Right renal pelvis (tissue), 4 donors: ENCODE data around the gene TPPP3. TPM values are rescaled to one million over a fixed set of nuclear protein-coding genes. Genes with fewer than 3 reads are reported as not detected.
A peak's percentile ranks its signal among the peaks of the same experiment; 100 is the strongest.
"Not testable (repeated sequence)": the region's sequence is repeated elsewhere in the genome, so short reads cannot be mapped to it uniquely, and the experiment has no call there.

Source experiments
- DNase-seq, 4 donors: peaks; one replicate each; pipeline ENCODE4 v3.0.0-alpha.2; 2013; ENCODE audit warnings: low read depth in 4 of 4, low spot score in 3 of 4, missing footprints in 1 of 4
- polyA plus RNA-seq, 4 donors: library from polyadenylated mRNA; unstranded; fragments of 120-200 nt; gene quantifications; one replicate each; pipeline ENCODE4 v1.2.1, GENCODE V29; 2013; ENCODE audit not compliant: insufficient read length in 4 of 4

The TPPP3 gene
- polyA plus RNA-seq, 4 donors: 51.7 to 75.7 (median 60.2) TPM

DNA sequence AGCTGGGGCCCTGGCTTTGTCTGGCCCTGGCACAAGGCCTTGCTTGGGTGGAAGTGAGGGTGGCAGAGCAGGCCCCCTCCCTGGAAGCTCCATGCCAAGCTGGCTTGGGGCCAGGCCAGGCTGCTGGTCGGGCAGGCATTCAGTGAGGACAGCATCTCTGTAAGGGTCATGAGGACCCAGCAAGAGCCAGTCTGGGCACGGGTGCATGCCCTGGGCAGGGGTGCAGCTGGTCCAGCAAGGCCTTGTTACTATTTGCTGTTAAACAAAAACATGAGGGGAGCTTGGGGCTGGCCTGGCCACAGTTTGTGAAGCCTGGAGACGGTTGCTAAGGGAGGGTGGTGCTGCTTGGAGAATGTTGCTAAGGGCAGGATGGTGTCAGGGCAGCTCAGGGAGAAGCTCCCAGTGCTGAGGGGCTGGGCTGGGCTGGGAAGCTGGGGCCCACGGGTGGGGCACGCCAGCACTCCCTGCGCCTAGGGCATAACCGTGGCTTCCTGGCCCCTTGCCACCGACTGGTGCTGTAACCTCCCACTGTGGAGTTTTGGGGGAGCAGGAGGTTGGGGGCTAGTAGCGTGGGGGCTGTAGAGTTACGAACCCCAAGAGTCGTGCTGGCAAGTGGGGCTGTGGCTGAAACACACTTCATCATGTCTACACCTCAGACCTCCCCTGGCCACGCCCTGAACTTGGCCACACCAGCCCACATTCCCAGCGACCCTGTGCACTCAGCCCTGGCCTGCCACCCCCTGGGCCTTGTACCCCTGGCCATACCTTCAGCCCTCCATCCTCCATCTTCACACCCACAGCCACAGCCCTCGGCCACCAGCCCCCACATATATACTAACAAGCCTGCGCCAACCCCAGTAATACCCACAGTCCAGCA lies 1.6 kb downstream of the TPPP3 start:
- DNase-seq: no peak

DNA sequence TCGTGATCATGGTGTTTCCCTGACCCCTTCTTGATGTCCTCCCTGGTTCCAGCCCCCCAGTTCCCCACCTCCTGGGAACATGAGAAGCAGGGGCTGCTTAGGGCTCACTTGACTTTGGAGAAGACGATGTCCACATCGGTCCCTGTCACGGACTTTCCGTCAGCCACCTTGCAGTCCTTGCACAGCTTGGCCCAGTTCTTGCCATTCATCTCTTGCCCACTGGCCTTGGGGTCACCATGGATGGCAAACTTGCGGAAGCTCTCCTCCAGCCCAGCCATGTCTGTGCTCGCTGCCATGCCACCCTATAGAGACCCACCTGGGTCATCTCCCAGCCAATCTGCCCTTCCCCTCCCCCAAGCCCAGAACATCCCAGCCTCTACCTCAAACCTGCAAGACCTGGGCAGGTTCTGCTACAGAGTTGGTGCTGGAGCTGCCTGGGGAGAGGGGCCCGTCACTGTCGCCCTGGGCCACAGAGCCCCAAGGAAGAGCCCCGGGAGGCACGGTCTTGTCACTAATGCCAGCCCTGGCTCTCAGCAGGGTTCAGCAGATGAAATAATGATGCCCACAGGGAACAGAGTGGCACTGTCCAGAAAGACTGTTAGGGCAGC lies 2.4 kb downstream of the TPPP3 start:
- DNase-seq: no peak

DNA sequence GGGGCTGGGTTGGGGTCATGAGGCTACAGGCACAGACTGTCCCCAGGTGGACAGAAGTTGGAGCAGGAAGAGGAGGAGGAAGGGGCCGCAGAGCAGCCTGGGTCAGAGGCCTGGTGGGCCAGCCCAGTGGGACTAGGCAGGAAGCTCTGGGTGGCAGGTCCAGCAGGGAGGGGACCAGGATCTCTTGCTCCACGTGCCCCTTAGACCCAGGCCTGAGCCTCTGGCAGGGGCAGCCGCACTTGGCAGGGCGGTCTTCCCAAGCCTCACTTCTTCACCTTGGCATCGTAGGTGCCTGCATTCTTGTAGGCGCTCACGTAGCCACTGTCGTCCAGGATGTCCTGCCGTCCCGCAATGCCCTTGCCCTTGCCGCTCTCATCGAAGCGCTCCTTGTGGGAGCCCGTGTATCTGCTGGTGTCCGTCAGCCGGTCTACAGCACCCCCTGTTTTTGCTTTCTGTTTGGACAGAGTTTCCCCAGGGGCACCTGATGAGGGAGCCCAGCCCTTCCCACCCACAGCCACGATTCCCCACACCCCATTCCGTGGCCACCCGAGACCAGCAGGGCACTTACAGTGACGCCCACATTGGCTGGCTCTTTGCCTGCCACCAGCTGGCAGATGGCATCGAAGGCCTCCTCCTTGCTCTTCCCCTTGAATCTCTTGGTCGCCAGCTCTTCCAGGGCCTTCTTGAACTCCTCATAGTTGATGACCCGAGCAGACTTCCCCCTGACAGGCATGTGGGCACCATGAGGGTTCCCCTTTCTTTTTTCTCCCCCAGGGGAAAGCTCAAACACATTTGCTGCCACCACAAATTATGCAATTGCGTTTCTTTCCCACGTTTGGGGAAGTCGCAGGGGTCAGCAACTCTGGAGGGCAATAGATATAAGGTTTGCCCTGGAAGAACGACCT lies 3.1 kb downstream of the TPPP3 start:
- no peak for DNase-seq

DNA sequence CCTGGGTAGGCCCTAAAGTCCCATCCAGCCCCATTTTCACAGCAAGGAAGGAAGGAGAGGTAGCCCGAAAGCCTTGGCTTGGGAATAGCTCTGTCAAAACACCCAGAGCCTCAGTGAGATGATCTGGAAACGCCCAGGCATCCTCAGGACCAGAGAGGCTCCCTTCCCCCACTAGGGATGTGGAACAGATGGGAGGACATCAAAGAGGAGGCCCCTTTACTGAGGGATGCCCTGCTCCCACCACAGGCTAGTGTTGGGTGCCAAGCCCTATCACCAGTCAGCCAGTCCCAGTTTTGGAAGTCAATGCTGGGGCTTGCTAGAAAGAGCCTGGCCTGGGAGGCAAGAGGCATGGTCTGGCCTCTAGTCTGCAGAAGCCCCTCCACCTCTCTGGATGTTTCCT lies 4.7 kb downstream of the TPPP3 start:
- no peak for DNase-seq

DNA sequence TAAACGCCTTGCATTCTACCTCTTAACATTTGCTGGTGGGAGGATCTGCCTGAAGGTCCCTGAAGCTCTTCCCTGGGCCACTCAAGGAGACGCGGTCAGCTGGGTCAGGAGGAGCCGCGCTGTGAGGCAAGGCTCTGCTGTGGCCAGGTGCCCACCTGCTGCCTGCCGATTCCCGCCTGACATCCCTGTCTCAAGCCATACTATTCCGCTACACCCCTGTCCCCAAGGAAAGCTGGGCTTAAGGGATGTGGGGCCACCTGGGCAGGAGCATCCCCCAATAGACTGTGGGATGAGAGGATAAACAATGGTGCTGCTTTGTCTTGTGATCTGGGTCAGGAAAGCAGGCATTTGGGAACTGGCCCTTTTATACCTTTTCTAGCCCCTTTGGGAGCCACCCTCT lies 5.1 kb downstream of the TPPP3 start:
- DNase-seq: no peak

DNA sequence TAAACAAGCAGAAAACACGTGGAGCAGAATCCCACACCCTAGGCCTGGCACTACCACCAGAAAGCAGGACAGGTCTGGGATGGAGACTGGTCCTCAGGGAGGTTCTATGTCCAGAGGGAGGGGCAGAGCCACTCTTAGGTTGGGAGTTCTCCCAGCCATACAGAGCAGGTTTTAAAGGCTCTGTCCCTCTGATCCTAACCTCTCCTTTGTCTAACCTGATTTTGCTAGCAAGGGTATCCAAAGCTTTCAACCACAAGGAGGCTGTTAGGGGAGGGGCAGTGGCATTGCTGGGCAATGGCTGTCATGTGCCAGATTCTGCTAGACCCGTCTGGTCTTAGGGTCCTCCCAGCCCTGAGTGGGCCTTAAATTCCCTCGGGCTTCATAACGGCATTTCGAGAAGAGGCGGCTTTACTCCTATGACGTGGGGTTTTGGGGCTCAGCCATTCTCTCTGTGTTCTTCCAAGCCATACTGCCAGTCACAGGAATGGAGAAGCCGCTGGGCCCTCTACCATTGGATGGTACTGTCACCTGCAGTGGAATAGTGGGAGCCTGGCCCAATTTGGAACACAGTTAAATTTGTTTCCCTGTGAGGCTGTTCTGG lies 5.7 kb downstream of the TPPP3 start:
- DNase-seq: no peak

DNA sequence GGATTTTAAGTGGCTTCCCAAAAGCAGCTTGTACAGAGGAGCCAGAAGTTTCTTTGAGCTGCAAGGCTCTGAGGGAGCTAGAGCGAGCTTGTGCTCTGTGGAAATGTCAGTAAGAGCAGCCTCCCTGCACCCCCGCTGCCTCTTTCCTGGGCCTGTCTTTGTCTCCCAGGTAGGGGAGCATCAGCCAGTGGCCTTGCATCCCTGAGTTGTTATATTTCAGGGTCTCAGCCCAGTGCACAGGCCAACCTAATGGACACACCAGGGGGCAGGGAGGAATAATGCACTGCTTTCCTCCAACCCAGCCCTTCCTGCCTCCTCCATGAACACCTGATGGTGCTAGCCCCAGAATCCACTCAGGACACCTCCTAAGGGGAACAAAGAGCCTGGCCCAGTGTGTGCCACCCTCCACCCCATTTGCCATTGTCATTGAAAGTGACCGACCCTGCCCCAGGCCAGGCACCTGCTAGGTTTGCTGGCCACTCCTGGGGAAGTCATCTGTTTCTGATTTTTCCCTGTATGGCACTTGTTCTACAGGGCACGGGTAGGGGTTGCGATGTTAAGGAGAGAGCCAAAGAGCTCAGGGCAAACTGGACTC lies 6.3 kb downstream of the TPPP3 start:
- no peak for DNase-seq

DNA sequence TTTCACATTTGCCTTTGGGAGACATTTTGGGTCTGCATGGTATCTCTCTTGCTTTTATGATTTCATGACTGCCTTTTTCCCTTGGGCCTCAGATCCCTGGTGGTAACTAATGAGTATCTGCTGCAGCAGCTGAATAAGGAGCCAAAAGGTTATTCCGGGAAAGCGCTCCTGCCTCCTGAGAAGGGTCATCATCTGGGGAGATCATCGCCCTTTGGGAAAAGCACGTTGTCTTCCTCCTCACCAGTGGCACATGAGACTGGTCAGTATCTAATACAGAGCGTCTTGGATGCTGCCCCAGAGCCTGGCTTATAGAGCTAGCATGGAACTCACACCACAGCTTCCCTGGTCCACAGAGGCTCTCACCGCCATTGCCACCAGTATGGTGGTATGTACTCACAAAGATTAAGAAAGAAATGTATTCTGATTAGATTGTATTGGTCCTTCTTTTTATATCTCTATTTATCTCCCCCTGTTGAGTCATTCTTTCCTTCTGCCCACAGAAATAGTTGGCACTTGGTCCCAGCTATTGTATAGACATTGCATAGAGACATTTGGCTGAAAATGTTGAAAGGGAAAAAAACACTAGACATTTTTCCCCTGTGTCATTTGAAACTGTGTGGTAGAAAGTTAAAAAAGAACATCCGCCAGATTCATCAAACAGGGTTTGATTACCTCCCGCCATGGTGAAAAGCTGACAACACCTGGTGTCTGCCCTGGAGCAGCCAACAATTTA lies 8.4 kb downstream of the TPPP3 start:
- no peak for DNase-seq

DNA sequence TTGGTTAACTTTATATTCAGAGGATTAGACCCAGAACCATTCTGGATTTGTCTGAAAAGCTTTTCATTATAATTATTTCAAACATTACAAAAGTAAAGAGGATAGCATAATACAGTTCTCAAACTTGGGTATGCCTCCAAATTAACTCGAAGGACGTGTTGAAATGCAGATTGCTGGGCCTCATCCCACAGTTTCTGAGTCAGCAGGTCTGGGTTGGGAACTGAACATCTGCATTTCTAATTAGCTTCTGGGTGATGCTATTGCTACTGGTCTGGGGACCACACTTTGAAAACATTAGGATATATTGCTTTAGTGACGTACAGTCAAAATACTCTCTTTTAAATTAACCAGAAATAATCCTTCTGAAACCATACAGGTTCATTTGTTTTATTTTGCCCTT lies 10.0 kb downstream of the TPPP3 start:
- DNase-seq: no peak

DNA sequence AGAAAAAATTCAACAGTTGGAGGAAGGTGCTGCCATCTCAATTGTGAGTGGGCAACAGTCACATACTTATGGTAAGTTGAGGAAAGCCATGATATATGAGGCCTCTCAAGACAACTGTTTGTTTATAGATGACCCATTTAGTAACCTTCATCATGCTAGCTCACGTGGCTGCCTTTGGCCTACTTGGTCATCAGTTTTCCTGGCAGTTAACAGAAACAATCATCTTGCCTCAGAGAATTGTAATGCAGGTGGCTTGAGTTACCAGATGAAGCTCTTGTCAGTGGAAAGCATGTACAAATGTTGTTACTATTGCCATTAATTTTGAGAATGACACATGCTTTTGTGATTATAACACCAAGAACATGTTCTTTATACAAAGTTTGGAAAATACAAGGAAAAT lies 14.7 kb downstream of the TPPP3 start:
- DNase-seq: no peak

DNA sequence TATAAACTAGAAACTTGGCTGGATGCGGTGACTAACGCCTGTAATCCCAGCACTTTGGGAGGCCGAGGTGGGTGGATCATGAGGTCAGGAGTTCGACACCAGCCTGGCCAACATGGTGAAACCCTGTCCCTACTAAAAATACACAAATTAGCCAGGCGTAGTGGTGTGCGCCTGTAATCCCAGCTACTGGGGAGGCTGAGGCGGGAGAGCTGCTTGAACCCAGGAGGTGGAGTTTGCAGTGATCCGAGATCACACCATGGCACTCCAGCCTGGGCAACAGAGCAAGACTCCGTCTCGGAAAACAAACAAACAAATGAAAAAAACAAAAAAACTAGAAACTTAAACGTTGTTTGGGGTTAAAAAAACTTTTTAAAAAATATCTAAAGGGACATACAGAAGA lies 17.3 kb downstream of the TPPP3 start:
- not testable (repeated sequence) for DNase-seq

DNA sequence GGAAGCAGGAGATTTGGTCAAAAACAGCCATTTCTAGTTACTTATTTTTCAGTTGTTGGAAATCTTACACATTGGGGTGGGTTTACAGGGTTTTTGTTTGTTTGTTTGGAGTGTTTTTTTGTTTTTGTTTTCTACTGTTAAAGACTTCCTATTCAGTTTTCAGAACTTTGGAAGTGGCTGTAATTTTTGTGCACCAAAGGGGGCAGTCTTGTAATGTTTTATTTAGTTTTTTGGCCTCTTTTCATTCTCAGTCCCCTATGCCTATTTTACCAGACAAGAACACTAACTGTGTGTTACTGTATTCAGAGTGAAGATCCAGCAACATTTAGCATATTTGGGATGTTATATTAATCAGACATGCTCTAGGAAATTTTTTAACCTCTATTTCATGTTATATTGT lies 20.6 kb downstream of the TPPP3 start:
- no peak for DNase-seq

DNA sequence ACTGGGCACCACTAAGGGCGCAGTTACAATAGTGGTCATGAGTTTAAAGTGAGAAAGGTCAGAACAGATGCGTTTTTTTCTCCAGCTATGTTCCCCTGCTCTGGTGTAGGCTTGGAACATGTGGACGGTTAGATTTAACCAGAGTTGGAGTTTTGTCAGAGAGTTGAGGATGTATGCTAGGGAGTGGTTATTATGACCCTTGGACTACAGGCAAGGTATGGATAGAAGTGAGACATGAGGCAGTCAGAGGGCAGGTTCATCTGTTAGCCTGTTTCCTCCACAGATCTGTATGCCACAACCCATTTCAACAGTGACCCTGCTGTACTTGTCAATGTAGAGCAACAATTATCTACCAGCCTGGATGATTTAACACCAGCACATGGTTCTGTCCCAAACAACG lies 22.6 kb downstream of the TPPP3 start:
- DNase-seq: no peak

DNA sequence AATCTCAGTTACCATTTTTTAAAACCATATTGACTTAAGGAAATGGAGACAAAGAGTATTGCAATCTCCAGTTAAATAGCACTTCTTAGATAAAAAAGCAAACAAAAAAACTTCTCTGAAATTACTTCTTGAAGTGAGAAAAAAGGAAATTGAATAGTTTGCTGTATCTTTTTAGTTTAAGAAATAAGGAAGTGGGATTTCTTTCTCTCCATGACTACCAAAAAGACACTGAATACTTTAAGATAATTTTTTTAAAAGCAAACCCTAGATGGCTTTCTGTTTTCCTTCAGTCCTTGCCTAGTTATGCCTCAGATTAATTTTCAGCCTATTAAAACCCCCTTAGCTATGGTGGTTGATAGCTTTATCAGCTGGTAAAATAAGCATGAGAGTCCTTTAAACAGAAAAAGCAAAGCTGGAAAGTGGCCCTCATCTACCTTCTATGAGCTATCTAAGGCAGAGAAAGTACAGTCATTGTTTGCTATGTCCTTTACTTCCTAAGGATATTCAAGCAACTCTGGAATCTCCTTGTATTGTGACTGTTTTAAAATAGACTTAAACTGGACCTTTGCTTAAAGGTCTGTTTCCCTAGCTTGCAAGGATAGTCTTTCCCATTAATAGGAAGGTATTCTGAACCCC lies 28.6 kb downstream of the TPPP3 start:
- DNase-seq: no peak

DNA sequence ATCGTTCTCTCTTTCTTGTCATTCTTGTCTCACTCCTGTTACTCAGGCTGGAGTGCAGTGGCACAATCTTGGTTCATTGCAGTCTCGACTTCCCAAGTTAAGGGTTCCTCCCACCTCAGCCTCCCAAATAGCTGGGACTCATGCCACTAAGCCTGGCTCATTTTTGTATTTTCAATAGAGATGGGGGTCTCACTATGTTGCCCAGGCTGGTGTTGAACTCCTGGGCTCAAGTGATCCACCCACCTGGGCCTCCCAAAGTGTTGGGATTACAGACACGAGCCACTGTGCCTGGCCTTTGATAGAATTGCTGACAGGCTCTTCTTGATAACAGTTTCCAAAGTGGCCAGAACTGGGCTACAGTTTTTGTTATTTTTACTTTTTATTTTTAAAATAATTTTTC lies 32.3 kb downstream of the TPPP3 start:
- no peak for DNase-seq

DNA sequence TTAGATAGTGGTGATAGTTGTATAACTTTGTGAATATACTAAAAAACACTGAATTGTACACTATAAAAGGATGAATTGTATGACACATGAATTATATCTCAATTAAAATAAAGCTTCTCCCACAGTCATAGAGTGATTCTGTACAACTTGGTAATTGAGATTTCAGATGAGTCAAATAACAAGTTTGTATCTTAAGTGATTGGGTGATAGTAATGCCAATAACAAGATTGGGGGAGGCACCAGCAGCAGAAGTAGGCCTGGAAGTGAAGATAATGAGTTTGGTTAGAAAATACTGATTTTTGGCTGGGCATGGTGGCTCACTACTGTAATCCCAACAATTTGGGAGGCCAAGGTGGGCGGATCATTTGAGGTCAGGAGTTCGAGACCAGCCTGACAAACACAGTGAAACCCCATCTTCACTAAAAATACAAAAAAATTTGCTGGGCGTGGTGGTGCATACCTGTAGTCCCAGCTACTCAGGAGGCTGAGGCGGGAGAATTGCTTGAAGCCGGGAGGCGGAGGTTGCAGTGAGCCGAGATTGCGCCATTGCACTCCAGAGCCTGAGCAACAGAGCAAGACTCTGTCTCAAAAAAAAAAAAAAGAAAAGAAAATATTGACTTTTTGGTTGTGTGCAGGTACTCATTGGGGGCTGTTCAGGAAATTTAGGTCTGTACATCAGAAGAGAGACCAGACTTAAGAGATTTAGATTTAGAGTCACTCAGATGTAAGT lies 33.6 kb downstream of the TPPP3 start:
- DNase-seq: not testable (repeated sequence)

DNA sequence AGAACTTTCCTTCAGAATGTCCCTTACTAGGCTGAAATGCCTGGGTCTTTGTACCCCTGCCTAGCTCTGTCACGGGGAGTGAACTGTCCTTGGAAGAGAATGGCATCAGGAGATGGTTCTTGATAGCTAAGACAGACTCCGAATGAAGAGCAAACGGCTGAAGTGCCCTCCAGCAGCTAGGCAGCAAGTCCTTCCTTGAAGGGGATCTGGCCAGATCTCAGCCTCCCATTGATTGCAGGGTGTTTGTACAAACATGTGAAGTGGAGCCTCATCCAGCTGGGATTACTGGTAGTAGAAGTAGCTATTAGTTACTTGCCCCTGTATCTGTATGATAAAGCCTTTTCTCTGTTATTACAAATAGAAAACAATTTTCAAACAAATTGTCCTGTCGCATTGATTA lies 35.7 kb downstream of the TPPP3 start:
- no peak for DNase-seq

DNA sequence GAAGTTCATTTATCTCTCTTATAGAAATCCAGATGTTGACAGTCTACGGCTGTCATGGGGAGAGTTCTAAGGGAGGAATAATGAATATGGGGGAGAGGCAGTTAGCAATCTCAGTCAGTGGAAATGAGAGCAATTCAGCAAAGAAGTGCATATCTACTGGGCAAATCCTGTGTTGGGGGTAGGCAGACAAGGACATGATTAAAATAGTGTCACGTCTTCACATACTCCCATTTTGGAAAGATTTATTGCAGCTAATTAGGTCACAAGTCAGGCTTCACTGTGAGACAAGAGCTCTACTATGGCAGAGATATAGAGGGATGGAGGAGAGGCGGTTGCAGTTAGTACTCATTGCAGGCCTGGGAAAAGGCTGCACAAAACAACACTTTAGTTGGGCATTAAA lies 36.9 kb downstream of the TPPP3 start:
- peak; percentile 31 to 67 (median 56) for DNase-seq

DNA sequence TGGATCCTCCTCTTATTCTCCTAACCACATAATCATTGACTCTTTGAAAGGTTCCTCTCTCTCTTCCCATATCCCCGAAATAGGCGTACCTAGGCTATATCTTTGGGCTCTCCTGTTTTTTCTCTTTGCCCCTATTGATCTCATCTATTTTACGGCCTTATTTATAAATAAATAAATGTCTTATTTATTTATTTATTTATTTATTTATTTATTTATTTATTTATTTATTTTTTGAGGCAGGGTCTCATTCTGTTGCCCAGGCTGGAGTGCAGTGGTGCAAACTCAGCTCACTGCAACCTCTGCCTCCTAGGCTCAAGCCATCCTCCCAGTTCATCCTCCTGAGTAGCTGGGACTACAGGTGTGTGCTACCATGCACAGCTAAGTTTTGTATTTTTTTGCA lies 40.8 kb downstream of the TPPP3 start:
- not testable (repeated sequence) for DNase-seq
